Ramos (cell line): ENCODE data around the gene WWOX.

Experiments
- in situ Hi-C: fragments of 300-500 bp; cut with MboI; formaldehyde crosslinking; loops from one replicate; pipeline ENCODE4 v1.14.3; 2022; ENCODE audit warnings: low sequenced_read_pairs; ENCODE audit not compliant: unreplicated experiment

WWOX gene

GRCh38 chr16:78647491-78647890, 548.0 kb downstream of the WWOX start:
- in situ Hi-C loops: no loop called here

- in situ Hi-C loops: no loop called here
Observed at GRCh38 chr16:78648517-78648916, 549.1 kb downstream of the WWOX start.

GRCh38 chr16:78650339-78651074, 551.1 kb downstream of the WWOX start:
- in situ Hi-C loops: no loop called here

GRCh38 chr16:78654929-78655328, 555.5 kb downstream of the WWOX start:
- in situ Hi-C loops: no loop called here

- in situ Hi-C loops: no loop called here
Observed at GRCh38 chr16:78655331-78656113, 556.1 kb downstream of the WWOX start.

- in situ Hi-C loops: no loop called here
Observed at GRCh38 chr16:78656887-78657286, 557.4 kb downstream of the WWOX start.

- in situ Hi-C loops: no loop called here
Observed at GRCh38 chr16:78659216-78659615, 559.8 kb downstream of the WWOX start.

GRCh38 chr16:78659668-78660217, 560.3 kb downstream of the WWOX start:
- in situ Hi-C loops: no loop called here

GRCh38 chr16:78660795-78661194, 561.3 kb downstream of the WWOX start:
- in situ Hi-C loops: no loop called here

- in situ Hi-C loops: no loop called here
Observed at GRCh38 chr16:78663690-78664089, 564.2 kb downstream of the WWOX start.

GRCh38 chr16:78664811-78665772, 565.6 kb downstream of the WWOX start:
- in situ Hi-C loops: no loop called here

GRCh38 chr16:78666318-78666717, 566.9 kb downstream of the WWOX start:
- in situ Hi-C loops: no loop called here

- in situ Hi-C loops: no loop called here
Observed at GRCh38 chr16:78667675-78668074, 568.2 kb downstream of the WWOX start.

- in situ Hi-C loops: no loop called here
Observed at GRCh38 chr16:78668393-78668792, 568.9 kb downstream of the WWOX start.

GRCh38 chr16:78669994-78670393, 570.5 kb downstream of the WWOX start:
- in situ Hi-C loops: no loop called here

- in situ Hi-C loops: no loop called here
Observed at GRCh38 chr16:78672779-78673556, 573.5 kb downstream of the WWOX start.

- in situ Hi-C loops: no loop called here
Observed at GRCh38 chr16:78673884-78674283, 574.4 kb downstream of the WWOX start.

- in situ Hi-C loops: no loop called here
Observed at GRCh38 chr16:78675312-78675711, 575.9 kb downstream of the WWOX start.

GRCh38 chr16:78675951-78676792, 576.7 kb downstream of the WWOX start:
- in situ Hi-C loops: no loop called here
